Testis (tissue), 3 donors: ENCODE data around the gene EPC1. TPM values are rescaled to one million over a fixed set of nuclear protein-coding genes. Genes with fewer than 3 reads are reported as not detected.
"Not testable (repeated sequence)": the region's sequence is repeated elsewhere in the genome, so short reads cannot be mapped to it uniquely, and the experiment has no call there.

Experiments
- DNase-seq: peaks from one replicate; pipeline ENCODE4 v3.0.0-alpha.2; 2019
- H3K27ac ChIP-seq, 2 donors: fragments of 200-600 bp; sonication (generic); one replicate each; pipeline ENCODE4 v1.5.1; 2019
- H3K27me3 ChIP-seq: fragments of 200-600 bp; sonication (generic); one replicate; pipeline ENCODE4 v1.5.1; 2019
- H3K36me3 ChIP-seq: fragments of 200-600 bp; sonication (generic); one replicate; pipeline ENCODE4 v1.5.1; 2017; ENCODE audit warnings: low read depth; ENCODE audit errors: missing control alignments
- H3K4me1 ChIP-seq: fragments of 200-600 bp; sonication (generic); one replicate; pipeline ENCODE4 v1.5.1; 2019
- H3K4me3 ChIP-seq, 2 donors: fragments of 200-600 bp; sonication (generic); one replicate each; pipeline ENCODE4 v1.5.1; 2017 to 2019
- H3K9me3 ChIP-seq: fragments of 200-600 bp; sonication (generic); one replicate; pipeline ENCODE4 v1.5.1; 2017
- POLR2A ChIP-seq: fragments of 450-650 bp; IDR thresholded peaks from one replicate; pipeline ENCODE4 v1.6.1; 2017; ENCODE audit warnings: antibody characterized with exemption, mild to moderate bottlenecking, moderate library complexity
- WGBS, 2 donors: methylation state at CpG; one replicate each; pipeline ENCODE4 v1.1.5; 2018; 5-methylcytosine and 5-hydroxymethylcytosine counted together
- intact Hi-C: fragments of 100-400 bp; cut with DNase I; formaldehyde crosslinking; loops from one replicate; pipeline ENCODE4 v1.15.1; 2023; ENCODE audit warnings: low total_unique reads
- polyA plus RNA-seq: library from polyadenylated mRNA; stranded (reverse); fragments of 350-450 nt; fragmentation: Illumina TruSeq; extraction: RNeasy Lipid Tissue Mini Kit (QIAGEN cat#74804); gene quantifications from one replicate; pipeline ENCODE4 v1.2.3, GENCODE V29; 2014; ENCODE audit warnings: low read depth, low replicate concordance; ENCODE audit not compliant: insufficient read depth
- total RNA-seq, 2 donors: library from RNA; depleted of rRNA; stranded (reverse); fragments of >200 nt; gene quantifications; one replicate each; pipeline ENCODE4 v1.2.3, GENCODE V29; 2016
- TF ChIP-seq, protein P1 (sequence below), 3 experiments: fragments of 450-650 bp in 2 of 3; fragments of 200-600 bp in 1 of 3; sonication (generic) in 1 of 3; IDR thresholded peaks; one replicate each; pipeline ENCODE4 v1.5.1; 2016 to 2019; ENCODE audit warnings: antibody characterized with exemption in 3 of 3, mild to moderate bottlenecking in 2 of 3, moderate library complexity in 1 of 3

The EPC1 gene
- total and polyA plus RNA-seq, 3 donors from 2014 or later, result 34.8 to 65.8 (median 65.4) TPM

DNA sequence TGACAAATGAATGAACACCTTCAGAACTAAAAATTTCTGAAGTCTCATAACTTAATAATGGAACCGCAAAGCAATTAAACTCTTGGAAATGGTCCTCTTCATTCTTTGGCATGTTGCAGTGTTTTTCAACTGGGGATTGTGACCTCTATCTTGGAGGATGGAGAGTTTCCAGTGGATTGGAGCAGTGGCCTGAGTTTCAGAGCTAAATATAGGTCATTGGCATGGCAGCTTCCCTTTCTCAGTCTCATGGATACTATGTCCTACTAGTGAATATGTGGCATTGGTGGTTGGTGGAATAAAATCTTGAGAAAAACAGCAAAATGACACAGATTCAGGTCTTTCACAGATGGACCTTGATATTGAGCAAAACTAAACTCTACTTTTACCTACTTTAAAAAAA is 24.1 kb upstream of the EPC1 start:
- H3K27me3 ChIP-seq, result no peaks in the 10 kb centered on the region
- DNase-seq, result no peak
- H3K36me3 ChIP-seq, result no peaks in the 10 kb centered on the region
- H3K9me3 ChIP-seq, result no peaks in the 10 kb centered on the region
- intact Hi-C loops, result no loop called here
- WGBS, 2 donors, result 70% methylated on average over 1 of the region's 1 CpG
- no peak overlapping the region for H3K27ac ChIP-seq
- no peak overlapping the region for H3K4me3 ChIP-seq
- TF ChIP-seq, protein P1, sequence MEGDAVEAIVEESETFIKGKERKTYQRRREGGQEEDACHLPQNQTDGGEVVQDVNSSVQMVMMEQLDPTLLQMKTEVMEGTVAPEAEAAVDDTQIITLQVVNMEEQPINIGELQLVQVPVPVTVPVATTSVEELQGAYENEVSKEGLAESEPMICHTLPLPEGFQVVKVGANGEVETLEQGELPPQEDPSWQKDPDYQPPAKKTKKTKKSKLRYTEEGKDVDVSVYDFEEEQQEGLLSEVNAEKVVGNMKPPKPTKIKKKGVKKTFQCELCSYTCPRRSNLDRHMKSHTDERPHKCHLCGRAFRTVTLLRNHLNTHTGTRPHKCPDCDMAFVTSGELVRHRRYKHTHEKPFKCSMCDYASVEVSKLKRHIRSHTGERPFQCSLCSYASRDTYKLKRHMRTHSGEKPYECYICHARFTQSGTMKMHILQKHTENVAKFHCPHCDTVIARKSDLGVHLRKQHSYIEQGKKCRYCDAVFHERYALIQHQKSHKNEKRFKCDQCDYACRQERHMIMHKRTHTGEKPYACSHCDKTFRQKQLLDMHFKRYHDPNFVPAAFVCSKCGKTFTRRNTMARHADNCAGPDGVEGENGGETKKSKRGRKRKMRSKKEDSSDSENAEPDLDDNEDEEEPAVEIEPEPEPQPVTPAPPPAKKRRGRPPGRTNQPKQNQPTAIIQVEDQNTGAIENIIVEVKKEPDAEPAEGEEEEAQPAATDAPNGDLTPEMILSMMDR (IDR thresholded peaks at IDR 0.05), result no peak
- TF ChIP-seq POLR2A, result no peak
- H3K4me1 ChIP-seq, result no peaks in the 10 kb centered on the region

- H3K27ac ChIP-seq, result no peak overlapping the region
- no peak overlapping the region for H3K4me3 ChIP-seq
- no peaks in the 10 kb centered on the region for H3K4me1 ChIP-seq
These were observed 21.0 kb upstream of the EPC1 start for GRCh38 chr10:32367793-32368453.

DNA sequence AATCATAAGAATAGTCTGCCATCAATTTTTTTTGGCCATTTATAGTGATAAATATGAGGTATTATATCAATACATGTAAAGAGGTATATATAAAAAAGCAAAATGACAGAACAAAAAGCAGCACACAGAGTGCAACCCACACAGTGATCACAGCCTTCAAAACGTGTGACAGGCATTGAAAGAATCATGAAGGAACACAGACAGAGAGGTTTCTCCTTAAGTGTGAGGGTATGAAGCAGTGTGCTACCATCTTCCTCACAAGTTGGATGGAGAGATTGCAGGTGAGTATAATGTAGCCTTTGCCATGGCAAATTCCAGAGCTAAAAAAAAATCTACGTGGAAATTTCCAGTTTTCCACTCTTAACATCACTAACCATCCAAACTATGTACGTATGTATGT is 19.6 kb upstream of the EPC1 start:
- no peaks in the 10 kb centered on the region for H3K4me1 ChIP-seq
- intact Hi-C loops, result no loop called here
- H3K4me3 ChIP-seq, result no peak overlapping the region
- no peak for TF ChIP-seq POLR2A
- TF ChIP-seq, protein P1 (IDR thresholded peaks at IDR 0.05), result no peak
- no peak overlapping the region for H3K27ac ChIP-seq
- H3K36me3 ChIP-seq, result no peaks in the 10 kb centered on the region
- no peaks in the 10 kb centered on the region for H3K9me3 ChIP-seq
- no peak for DNase-seq
- 44 to 58% methylated on average over 3 of the region's 3 CpGs for WGBS, 2 donors
- no peaks in the 10 kb centered on the region for H3K27me3 ChIP-seq

More at GRCh38 chr10:32367793-32368453, 21.0 kb upstream of the EPC1 start:
- intact Hi-C loops, result no loop called here
- peak; percentile 74 for DNase-seq
- 31 to 35% methylated on average over 7 of the region's 7 CpGs for WGBS, 2 donors
- Histone ChIP-seq H3K9me3 (no peaks in the 10 kb centered on the region), H3K27me3 (no peaks in the 10 kb centered on the region), H3K36me3 (no peaks in the 10 kb centered on the region)
- no peak for TF ChIP-seq POLR2A
- TF ChIP-seq, protein P1 (IDR thresholded peaks at IDR 0.05), result peak; percentile 60 to 83 (median 74)

DNA sequence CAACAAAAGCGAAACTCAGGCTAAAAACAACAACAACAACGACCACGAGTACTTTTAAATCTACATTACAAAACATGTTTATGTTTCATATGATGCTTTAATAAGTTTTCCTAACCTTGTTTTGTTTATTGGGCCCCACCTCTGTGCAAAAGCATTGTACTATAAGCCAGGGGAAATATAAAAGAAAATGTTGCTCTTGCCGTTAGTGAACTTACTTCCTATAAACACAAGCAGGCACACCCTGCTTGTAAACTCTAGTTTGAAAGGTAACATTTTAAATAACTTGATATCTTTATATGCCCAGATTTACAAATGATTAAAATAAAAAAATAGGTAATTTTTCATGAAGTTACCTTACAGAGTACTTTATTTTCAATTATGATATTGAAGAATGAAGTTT is 19.2 kb upstream of the EPC1 start:
- Histone ChIP-seq H3K9me3 (no peaks in the 10 kb centered on the region), H3K36me3 (no peaks in the 10 kb centered on the region), H3K27me3 (no peaks in the 10 kb centered on the region), H3K4me1 (no peaks in the 10 kb centered on the region), H3K27ac (no peak overlapping the region), H3K4me3 (no peak overlapping the region)
- intact Hi-C loops, result no loop called here
- 67 to 69% methylated on average over 4 of the region's 4 CpGs for WGBS, 2 donors
- TF ChIP-seq, protein P1 (IDR thresholded peaks at IDR 0.05), result no peak
- no peak for DNase-seq

DNA sequence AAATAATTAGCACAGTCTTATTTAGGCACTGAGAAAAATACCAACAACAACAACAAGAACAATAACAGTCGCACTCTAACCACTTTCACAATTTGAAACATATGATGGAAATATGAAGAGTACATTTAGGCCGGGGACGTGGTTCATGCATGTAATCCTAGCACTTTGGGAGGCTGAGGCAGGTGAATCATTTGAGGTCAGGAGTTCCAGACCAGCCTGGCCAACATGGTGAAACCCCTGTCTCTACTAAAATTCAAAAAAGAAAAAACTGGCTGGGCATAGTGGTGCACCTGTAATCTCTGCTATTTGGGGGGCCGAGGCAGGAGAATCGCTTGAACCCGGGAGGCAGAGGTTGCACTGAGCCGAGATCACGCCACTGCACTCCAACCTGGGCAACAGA is 18.4 kb upstream of the EPC1 start:
- H3K4me3 ChIP-seq, DNase-seq, H3K27me3 ChIP-seq, H3K9me3 ChIP-seq, H3K27ac ChIP-seq, H3K36me3 ChIP-seq, H3K4me1 ChIP-seq, intact Hi-C loops: not testable (repeated sequence)
- 96 to 98% methylated on average over 8 of the region's 8 CpGs for WGBS, 2 donors
